Stimulated activated naive B cell treated with anti-CD40 and anti-IgM and Interleukin-4, amounts not matched to agents 10 μg/mL and 1 μg/mL and 100 μg/mL, for 72 hours (primary cell): ENCODE results near the gene SLC2A14.
"Not testable (repeated sequence)": the region's sequence is repeated elsewhere in the genome, so short reads cannot be mapped to it uniquely, and the experiment has no call there.

Experiments
- ATAC-seq, 2 donors: fragments of 150-1000 bp; cut with Tn5 transposase; replicated peaks; 2 replicates each; pipeline ENCODE4 v1.10.0; 2021; ENCODE audit warnings: moderate library complexity in 1 of 2
- DNase-seq: peaks from one replicate; pipeline ENCODE4 v3.0.0; 2021
- H3K27ac Mint-ChIP-seq: one replicate; pipeline ENCODE4 v1.8.0; 2022; ENCODE audit warnings: mild to moderate bottlenecking, mixed read lengths
- H3K27me3 Mint-ChIP-seq, 2 donors: one replicate each; pipeline ENCODE4 v1.8.0; 2022; ENCODE audit warnings: mixed read lengths in 2 of 2
- H3K36me3 Mint-ChIP-seq, 2 donors: one replicate each; pipeline ENCODE4 v1.8.0; 2022; ENCODE audit warnings: mixed read lengths in 2 of 2, mild to moderate bottlenecking in 1 of 2
- H3K4me1 Mint-ChIP-seq, 2 donors: one replicate each; pipeline ENCODE4 v1.8.0; 2022; ENCODE audit warnings: mixed read lengths in 2 of 2, mild to moderate bottlenecking in 1 of 2
- H3K4me3 Mint-ChIP-seq, 2 donors: one replicate each; pipeline ENCODE4 v1.8.0; 2022; ENCODE audit warnings: mild to moderate bottlenecking in 2 of 2, mixed read lengths in 2 of 2, moderate library complexity in 1 of 2
- H3K9me3 Mint-ChIP-seq, 2 donors: one replicate each; pipeline ENCODE4 v1.8.0; 2022; ENCODE audit warnings: mixed read lengths in 2 of 2, mild to moderate bottlenecking in 1 of 2

SLC2A14 gene

GRCh38 chr12:7856516-7856915, 16.2 kb downstream of the SLC2A14 start:
- Mint-ChIP-seq H3K36me3 (no peaks in the 10 kb centered on the region), H3K4me1 (peaks cover 2 to 11% of the 10 kb centered on the region in 2 donors), H3K4me3 (no peak overlapping the region), H3K9me3 (no peaks in the 10 kb centered on the region), H3K27ac (no peak overlapping the region), H3K27me3 (peaks cover 7 to 8% of the 10 kb centered on the region in 2 donors)
- DNase-seq (no peak), ATAC-seq (no peak)

GRCh38 chr12:7853557-7853956, 19.2 kb downstream of the SLC2A14 start:
- Mint-ChIP-seq H3K36me3 (no peaks in the 10 kb centered on the region), H3K27me3 (peaks cover 13 to 17% of the 10 kb centered on the region in 2 donors), H3K9me3 (no peaks in the 10 kb centered on the region), H3K27ac (no peak overlapping the region), H3K4me1 (no peaks in the 10 kb centered on the region), H3K4me3 (no peak overlapping the region)
- DNase-seq (no peak), ATAC-seq (no peak)

GRCh38 chr12:7851622-7852081, 21.1 kb downstream of the SLC2A14 start:
- H3K4me1 Mint-ChIP-seq: peaks cover 9 to 12% of the 10 kb centered on the region in 2 donors
- DNase-seq, ATAC-seq, H3K27ac Mint-ChIP-seq, H3K4me3 Mint-ChIP-seq, H3K36me3 Mint-ChIP-seq, H3K9me3 Mint-ChIP-seq: not testable (repeated sequence)
- H3K27me3 Mint-ChIP-seq: peaks cover 13 to 17% of the 10 kb centered on the region in 2 donors

GRCh38 chr12:7850099-7850498, 22.6 kb downstream of the SLC2A14 start:
- not testable (repeated sequence) for DNase-seq, H3K36me3 Mint-ChIP-seq, H3K4me3 Mint-ChIP-seq, H3K27ac Mint-ChIP-seq, H3K9me3 Mint-ChIP-seq, ATAC-seq
- Mint-ChIP-seq H3K4me1 (peaks cover 9 to 12% of the 10 kb centered on the region in 2 donors), H3K27me3 (peaks cover 7 to 17% of the 10 kb centered on the region in 2 donors)

GRCh38 chr12:7848098-7848422, 24.7 kb downstream of the SLC2A14 start:
- H3K4me1 Mint-ChIP-seq: peaks cover 12% of the 10 kb centered on the region in 2 donors
- not testable (repeated sequence) for H3K27ac Mint-ChIP-seq, H3K9me3 Mint-ChIP-seq, ATAC-seq, H3K4me3 Mint-ChIP-seq, DNase-seq, H3K36me3 Mint-ChIP-seq
- H3K27me3 Mint-ChIP-seq: peaks cover 5 to 15% of the 10 kb centered on the region in 2 donors

- H3K9me3 Mint-ChIP-seq, H3K36me3 Mint-ChIP-seq, DNase-seq: not testable (repeated sequence)
- Mint-ChIP-seq H3K27me3 (peaks cover 5 to 10% of the 10 kb centered on the region in 2 donors), H3K4me3 (peak overlapping the region in 1 of 2 donors; percentile 17), H3K4me1 (peaks cover 12% of the 10 kb centered on the region in 2 donors), H3K27ac (peak overlapping the region; percentile 10)
- peak; percentile 97 to 98 for ATAC-seq
Observed at GRCh38 chr12:7847226-7848097, 25.3 kb downstream of the SLC2A14 start.

GRCh38 chr12:7844116-7844515, 28.6 kb downstream of the SLC2A14 start:
- Mint-ChIP-seq H3K9me3 (no peaks in the 10 kb centered on the region), H3K36me3 (no peaks in the 10 kb centered on the region), H3K27ac (no peak overlapping the region)

GRCh38 chr12:7843583-7843982, 29.1 kb downstream of the SLC2A14 start:
- not testable (repeated sequence) for H3K27ac Mint-ChIP-seq, DNase-seq, H3K9me3 Mint-ChIP-seq, H3K27me3 Mint-ChIP-seq, H3K36me3 Mint-ChIP-seq
- Mint-ChIP-seq H3K4me1 (peaks cover 12% of the 10 kb centered on the region in 2 donors), H3K4me3 (peak overlapping the region in 1 of 2 donors; percentile 44)
- peak; percentile 54 to 61 for ATAC-seq

More at GRCh38 chr12:7844116-7844515, 28.6 kb downstream of the SLC2A14 start:
- Mint-ChIP-seq H3K27me3 (no peaks in the 10 kb centered on the region), H3K4me1 (peaks cover 12% of the 10 kb centered on the region in 2 donors), H3K4me3 (no peak overlapping the region)
- DNase-seq (no peak), ATAC-seq (no peak)

- H3K36me3 Mint-ChIP-seq, DNase-seq, H3K4me3 Mint-ChIP-seq, H3K9me3 Mint-ChIP-seq, H3K27ac Mint-ChIP-seq, H3K27me3 Mint-ChIP-seq, ATAC-seq: not testable (repeated sequence)
- peaks cover 11 to 12% of the 10 kb centered on the region in 2 donors for H3K4me1 Mint-ChIP-seq
Observed at GRCh38 chr12:7843149-7843548, 29.6 kb downstream of the SLC2A14 start.

- H3K27me3 Mint-ChIP-seq, ATAC-seq, H3K4me1 Mint-ChIP-seq, H3K9me3 Mint-ChIP-seq, DNase-seq, H3K36me3 Mint-ChIP-seq, H3K4me3 Mint-ChIP-seq, H3K27ac Mint-ChIP-seq: not testable (repeated sequence)
Observed at GRCh38 chr12:7842444-7842843, 30.3 kb downstream of the SLC2A14 start.

- H3K27ac Mint-ChIP-seq, DNase-seq, H3K4me3 Mint-ChIP-seq, H3K27me3 Mint-ChIP-seq, H3K4me1 Mint-ChIP-seq, ATAC-seq, H3K36me3 Mint-ChIP-seq, H3K9me3 Mint-ChIP-seq: not testable (repeated sequence)
Observed at GRCh38 chr12:7839848-7840247, 32.9 kb downstream of the SLC2A14 start.

- H3K9me3 Mint-ChIP-seq, H3K4me3 Mint-ChIP-seq, H3K27ac Mint-ChIP-seq, H3K27me3 Mint-ChIP-seq, ATAC-seq, H3K4me1 Mint-ChIP-seq, H3K36me3 Mint-ChIP-seq, DNase-seq: not testable (repeated sequence)
Observed at GRCh38 chr12:7839226-7839625, 33.5 kb downstream of the SLC2A14 start.

GRCh38 chr12:7837366-7837765, 35.3 kb downstream of the SLC2A14 start:
- ATAC-seq (no peak), DNase-seq (no peak)
- H3K4me1 Mint-ChIP-seq: no peaks in the 10 kb centered on the region
- no peak overlapping the region for H3K27ac Mint-ChIP-seq
- H3K4me3 Mint-ChIP-seq: no peak overlapping the region
- peaks cover 0 to 3% of the 10 kb centered on the region in 2 donors for H3K27me3 Mint-ChIP-seq
- H3K36me3 Mint-ChIP-seq: no peaks in the 10 kb centered on the region
- H3K9me3 Mint-ChIP-seq: no peaks in the 10 kb centered on the region

GRCh38 chr12:7835766-7836165, 36.9 kb downstream of the SLC2A14 start:
- H3K27ac Mint-ChIP-seq: no peak overlapping the region
- H3K4me3 Mint-ChIP-seq: no peak overlapping the region
- H3K4me1 Mint-ChIP-seq: peaks cover 0 to 1% of the 10 kb centered on the region in 2 donors
- peaks cover 0 to 3% of the 10 kb centered on the region in 2 donors for H3K27me3 Mint-ChIP-seq
- H3K9me3 Mint-ChIP-seq: no peaks in the 10 kb centered on the region
- ATAC-seq (no peak), DNase-seq (no peak)
- H3K36me3 Mint-ChIP-seq: no peaks in the 10 kb centered on the region

- Mint-ChIP-seq H3K4me1 (peaks cover 0 to 1% of the 10 kb centered on the region in 2 donors), H3K27ac (no peak overlapping the region), H3K4me3 (no peak overlapping the region), H3K27me3 (peaks cover 0 to 3% of the 10 kb centered on the region in 2 donors), H3K9me3 (no peaks in the 10 kb centered on the region), H3K36me3 (no peaks in the 10 kb centered on the region)
- ATAC-seq (no peak), DNase-seq (no peak)
Observed at GRCh38 chr12:7835116-7835515, 37.6 kb downstream of the SLC2A14 start.
